Neural progenitor cell (in vitro differentiated cells): ENCODE results near the gene GM2A. TPM values are rescaled to one million over a fixed set of nuclear protein-coding genes. Genes with fewer than 3 reads are reported as not detected.

Experiments
- DNase-seq: peaks from one replicate; pipeline ENCODE4 v3.0.0-alpha.2; 2016; ENCODE audit warnings: low spot score
- H2AFZ ChIP-seq: fragments of 200-600 bp; sonication (generic); replicated peaks from 2 replicates; pipeline ENCODE4 v1.6.1; 2016; ENCODE audit warnings: antibody characterized with exemption
- H3F3A ChIP-seq: fragments of 200-600 bp; sonication (generic); 2 replicates; pipeline ENCODE4 v1.6.1; 2016; ENCODE audit warnings: antibody characterized with exemption, low read depth
- H3K27ac ChIP-seq: fragments of 200-600 bp; sonication (generic); 2 replicates; pipeline ENCODE4 v1.5.1; 2016; ENCODE audit warnings: mild to moderate bottlenecking
- H3K27me3 ChIP-seq: fragments of 200-600 bp; sonication (generic); 2 replicates; pipeline ENCODE4 v1.6.1; 2016; ENCODE audit warnings: mild to moderate bottlenecking, moderate library complexity
- H3K36me3 ChIP-seq: fragments of 200-600 bp; sonication (generic); 2 replicates; pipeline ENCODE4 v1.5.1; 2016
- H3K4me1 ChIP-seq: fragments of 200-600 bp; sonication (generic); 2 replicates; pipeline ENCODE4 v1.6.1; 2016; ENCODE audit warnings: mixed run types
- H3K4me2 ChIP-seq: fragments of 200-600 bp; sonication (generic); 2 replicates; pipeline ENCODE4 v1.6.1; 2016
- H3K4me3 ChIP-seq: fragments of 200-600 bp; sonication (generic); 2 replicates; pipeline ENCODE4 v1.5.1; 2016
- H3K79me2 ChIP-seq: fragments of 200-600 bp; sonication (generic); 2 replicates; pipeline ENCODE4 v1.6.1; 2016; ENCODE audit warnings: low read depth
- H3K9ac ChIP-seq: fragments of 200-600 bp; sonication (generic); 2 replicates; pipeline ENCODE4 v1.6.1; 2016
- H3K9me3 ChIP-seq: fragments of 200-600 bp; sonication (generic); 2 replicates; pipeline ENCODE4 v1.5.1; 2016; ENCODE audit warnings: low read depth
- H4K20me1 ChIP-seq: fragments of 200-600 bp; sonication (generic); 2 replicates; pipeline ENCODE4 v1.6.1; 2016; ENCODE audit warnings: low read depth
- H3K27ac Mint-ChIP-seq: 3 replicates; pipeline ENCODE4 v1.8.0; 2021; ENCODE audit warnings: mixed read lengths
- H3K27me3 Mint-ChIP-seq: 2 replicates; pipeline ENCODE4 v1.8.0; 2022; ENCODE audit warnings: low read depth, mild to moderate bottlenecking, inconsistent platforms, moderate library complexity, mixed read lengths; ENCODE audit not compliant: insufficient read depth
- H3K36me3 Mint-ChIP-seq: 3 replicates; pipeline ENCODE4 v1.8.0; 2021; ENCODE audit warnings: mixed read lengths
- H3K4me1 Mint-ChIP-seq: 3 replicates; pipeline ENCODE4 v1.8.0; 2021; ENCODE audit warnings: mixed read lengths
- H3K4me3 Mint-ChIP-seq: 3 replicates; pipeline ENCODE4 v1.8.0; 2021; ENCODE audit warnings: mild to moderate bottlenecking, moderate library complexity, mixed read lengths
- H3K9me3 Mint-ChIP-seq: 3 replicates; pipeline ENCODE4 v1.8.0; 2020; ENCODE audit warnings: mixed read lengths
- CTCF ChIP-seq: fragments of 200-600 bp; sonication (generic); IDR thresholded peaks from 2 replicates; pipeline ENCODE4 v1.5.1; 2017; ENCODE audit warnings: antibody characterized with exemption, mild to moderate bottlenecking
- EZH2 ChIP-seq: fragments of 200-600 bp; sonication (generic); IDR thresholded peaks from 2 replicates; pipeline ENCODE4 v1.6.1; 2017; ENCODE audit warnings: antibody characterized with exemption, mild to moderate bottlenecking, moderate library complexity
- EZH2phosphoT487 ChIP-seq: fragments of 200-600 bp; sonication (generic); IDR thresholded peaks from 2 replicates; pipeline ENCODE4 v1.6.1; 2017; ENCODE audit warnings: antibody characterized with exemption
- total RNA-seq: library from RNA; depleted of rRNA; stranded (reverse); fragments of >200 nt; gene quantifications from 2 replicates; pipeline ENCODE4 v1.2.3, GENCODE V29; 2015; ENCODE audit warnings: low replicate concordance

The GM2A gene
- total RNA-seq, 1 donor from 2014 or later = 19.4 TPM

- no peaks in the 10 kb centered on the region for H3K4me1 ChIP-seq
- no peak overlapping the region for H3K27ac ChIP-seq
- Mint-ChIP-seq H3K27me3 (no peaks in the 10 kb centered on the region), H3K4me1 (peaks cover 2% of the 10 kb centered on the region), H3K9me3 (no peaks in the 10 kb centered on the region), H3K4me3 (no peak overlapping the region), H3K36me3 (no peaks in the 10 kb centered on the region), H3K27ac (no peak overlapping the region)
- no peaks in the 10 kb centered on the region for H3K9me3 ChIP-seq
- TF ChIP-seq EZH2 (no peak), CTCF (no peak), EZH2phosphoT487 (no peak)
- H3F3A ChIP-seq = no peaks in the 10 kb centered on the region
- H3K27me3 ChIP-seq = no peaks in the 10 kb centered on the region
- H3K4me2 ChIP-seq = no peak overlapping the region
- H4K20me1 ChIP-seq = no peaks in the 10 kb centered on the region
- no peak for DNase-seq
- H3K36me3 ChIP-seq = no peaks in the 10 kb centered on the region
- no peak overlapping the region for H3K9ac ChIP-seq
- H3K79me2 ChIP-seq = no peaks in the 10 kb centered on the region
- no peak overlapping the region for H2AFZ ChIP-seq
- H3K4me3 ChIP-seq = no peak overlapping the region
Measured at GRCh38 chr5:151281001-151281639, 28.1 kb downstream of the GM2A start.

GRCh38 chr5:151283120-151283825, 30.3 kb downstream of the GM2A start:
- DNase-seq = no peak
- H3K36me3 Mint-ChIP-seq = no peaks in the 10 kb centered on the region
- Histone ChIP-seq H2AFZ (no peak overlapping the region), H3K27ac (no peak overlapping the region), H3K79me2 (no peaks in the 10 kb centered on the region), H3K9ac (no peak overlapping the region), H3K4me1 (no peaks in the 10 kb centered on the region), H4K20me1 (no peaks in the 10 kb centered on the region), H3K27me3 (no peaks in the 10 kb centered on the region), H3K4me3 (no peak overlapping the region), H3F3A (no peaks in the 10 kb centered on the region), H3K4me2 (no peak overlapping the region), H3K9me3 (no peaks in the 10 kb centered on the region), H3K36me3 (no peaks in the 10 kb centered on the region)
- H3K9me3 Mint-ChIP-seq = no peaks in the 10 kb centered on the region
- H3K27ac Mint-ChIP-seq = no peak overlapping the region
- peaks cover 2% of the 10 kb centered on the region for H3K4me1 Mint-ChIP-seq
- TF ChIP-seq EZH2 (no peak), EZH2phosphoT487 (no peak), CTCF (no peak)
- no peaks in the 10 kb centered on the region for H3K27me3 Mint-ChIP-seq
- no peak overlapping the region for H3K4me3 Mint-ChIP-seq

- Histone ChIP-seq H3K4me2 (no peak overlapping the region), H3K9ac (no peak overlapping the region), H3K36me3 (no peaks in the 10 kb centered on the region), H3K9me3 (no peaks in the 10 kb centered on the region), H4K20me1 (no peaks in the 10 kb centered on the region), H3K4me3 (no peak overlapping the region), H3F3A (no peaks in the 10 kb centered on the region), H3K27me3 (no peaks in the 10 kb centered on the region), H3K4me1 (no peaks in the 10 kb centered on the region), H3K79me2 (no peaks in the 10 kb centered on the region), H3K27ac (no peak overlapping the region), H2AFZ (no peak overlapping the region)
- peak; percentile 66 for TF ChIP-seq CTCF
- TF ChIP-seq EZH2phosphoT487 = no peak
- H3K4me3 Mint-ChIP-seq = no peak overlapping the region
- no peak overlapping the region for H3K27ac Mint-ChIP-seq
- DNase-seq = peak; percentile 41
- H3K36me3 Mint-ChIP-seq = no peaks in the 10 kb centered on the region
- H3K9me3 Mint-ChIP-seq = no peaks in the 10 kb centered on the region
- peaks cover 2% of the 10 kb centered on the region for H3K4me1 Mint-ChIP-seq
- H3K27me3 Mint-ChIP-seq = no peaks in the 10 kb centered on the region
Measured at GRCh38 chr5:151284392-151284967, 31.5 kb downstream of the GM2A start.
